ENCODE results near the gene TMEM59. TPM values are rescaled to one million over a fixed set of nuclear protein-coding genes. Genes with fewer than 3 reads are reported as not detected.

The TMEM59 gene
- total RNA-seq, 1 experiment from 2014 or later: 116 TPM

DNA sequence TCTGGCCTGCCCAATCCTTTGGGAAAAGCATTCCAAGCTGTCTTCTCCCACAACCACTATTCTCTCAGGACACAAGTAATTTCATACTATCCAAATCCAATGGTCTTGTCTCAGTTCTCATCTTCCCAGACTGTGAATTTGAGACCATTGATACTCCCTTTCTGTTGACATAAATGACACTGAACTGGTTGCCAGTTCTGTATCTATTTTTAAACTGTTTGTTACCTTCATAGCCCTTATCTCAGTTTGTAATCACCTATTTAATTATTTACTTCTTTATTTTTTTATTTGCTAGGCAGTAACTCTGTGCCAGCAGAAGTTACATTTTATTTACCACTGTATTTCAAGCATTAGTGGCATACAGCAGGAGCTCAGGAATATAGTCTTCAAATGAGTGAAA, 24.4 kb upstream of the TMEM59 start:
- H3K4me1 Mint-ChIP-seq (ENCODE audit: low read depth, unreplicated experiment): peaks cover 6% of the 10 kb centered on the region
- TF ChIP-seq, protein P1, sequence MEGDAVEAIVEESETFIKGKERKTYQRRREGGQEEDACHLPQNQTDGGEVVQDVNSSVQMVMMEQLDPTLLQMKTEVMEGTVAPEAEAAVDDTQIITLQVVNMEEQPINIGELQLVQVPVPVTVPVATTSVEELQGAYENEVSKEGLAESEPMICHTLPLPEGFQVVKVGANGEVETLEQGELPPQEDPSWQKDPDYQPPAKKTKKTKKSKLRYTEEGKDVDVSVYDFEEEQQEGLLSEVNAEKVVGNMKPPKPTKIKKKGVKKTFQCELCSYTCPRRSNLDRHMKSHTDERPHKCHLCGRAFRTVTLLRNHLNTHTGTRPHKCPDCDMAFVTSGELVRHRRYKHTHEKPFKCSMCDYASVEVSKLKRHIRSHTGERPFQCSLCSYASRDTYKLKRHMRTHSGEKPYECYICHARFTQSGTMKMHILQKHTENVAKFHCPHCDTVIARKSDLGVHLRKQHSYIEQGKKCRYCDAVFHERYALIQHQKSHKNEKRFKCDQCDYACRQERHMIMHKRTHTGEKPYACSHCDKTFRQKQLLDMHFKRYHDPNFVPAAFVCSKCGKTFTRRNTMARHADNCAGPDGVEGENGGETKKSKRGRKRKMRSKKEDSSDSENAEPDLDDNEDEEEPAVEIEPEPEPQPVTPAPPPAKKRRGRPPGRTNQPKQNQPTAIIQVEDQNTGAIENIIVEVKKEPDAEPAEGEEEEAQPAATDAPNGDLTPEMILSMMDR (IDR thresholded peaks at IDR 0.05; ENCODE audit: insufficient read depth in 1 of 2, low read depth in 1 of 2, low read length in 1 of 2, severe bottlenecking in 1 of 2, unreplicated experiment in 1 of 2): no peak
- Histone ChIP-seq H3K4me3 (ENCODE audit: low read depth, low read length) (no peak overlapping the region), H3K9me3 (no peaks in the 10 kb centered on the region), H3K27me3 (replicated peaks; ENCODE audit: control insufficient read depth, insufficient read depth, low read length) (no peaks in the 10 kb centered on the region), H3K4me1 (no peaks in the 10 kb centered on the region), H3K36me3 (ENCODE audit: control insufficient read depth, insufficient read depth, low read length) (no peaks in the 10 kb centered on the region)
- H3K27ac Mint-ChIP-seq (ENCODE audit: unreplicated experiment): no peak overlapping the region
- ChIA-PET POLR2A (no interaction called here), CTCF (no interaction called here)
- DNase-seq: no peak
- no peaks in the 10 kb centered on the region for H3K36me3 Mint-ChIP-seq (ENCODE audit: insufficient read depth, unreplicated experiment)
- no peaks in the 10 kb centered on the region for H3K9me3 Mint-ChIP-seq (ENCODE audit: unreplicated experiment)
- intact Hi-C loops (cut with micrococcal nuclease; ENCODE audit: unreplicated experiment): no loop called here
- no peak overlapping the region for H3K4me3 Mint-ChIP-seq (ENCODE audit: unreplicated experiment)
- no TSS peak for BruUV-seq (replicated peaks)
- H3K27me3 Mint-ChIP-seq (ENCODE audit: insufficient read depth, unreplicated experiment): no peaks in the 10 kb centered on the region

GRCh38 chr1:54070171-54070837, 17.3 kb upstream of the TMEM59 start:
- no peaks in the 10 kb centered on the region for H3K27me3 ChIP-seq (replicated peaks; ENCODE audit: control insufficient read depth, insufficient read depth, low read length)
- TF ChIP-seq, protein P1 (IDR thresholded peaks at IDR 0.05; ENCODE audit: insufficient read depth in 1 of 2, low read depth in 1 of 2, low read length in 1 of 2, severe bottlenecking in 1 of 2, unreplicated experiment in 1 of 2): peak in 1 of 2 experiments; percentile 72
- intact Hi-C loops (cut with micrococcal nuclease; ENCODE audit: unreplicated experiment): loop anchor here (1.0 kb wide), 1 partner anchor 419 kb away; no protein-coding TSS in a partner anchor
- no TSS peak for BruUV-seq (replicated peaks)
- H3K27ac Mint-ChIP-seq (ENCODE audit: unreplicated experiment): no peak overlapping the region
- H3K9me3 ChIP-seq: no peaks in the 10 kb centered on the region
- H3K4me1 ChIP-seq: no peaks in the 10 kb centered on the region
- H3K4me3 Mint-ChIP-seq (ENCODE audit: unreplicated experiment): no peak overlapping the region
- H3K27me3 Mint-ChIP-seq (ENCODE audit: insufficient read depth, unreplicated experiment): no peaks in the 10 kb centered on the region
- H3K4me1 Mint-ChIP-seq (ENCODE audit: low read depth, unreplicated experiment): peaks cover 7% of the 10 kb centered on the region
- no peaks in the 10 kb centered on the region for H3K36me3 ChIP-seq (ENCODE audit: control insufficient read depth, insufficient read depth, low read length)
- ChIA-PET CTCF (no interaction called here), POLR2A (no interaction called here)
- peak in 1 of 2 experiments; percentile 15 for DNase-seq
- peaks cover 9% of the 10 kb centered on the region for H3K9me3 Mint-ChIP-seq (ENCODE audit: unreplicated experiment)
- H3K4me3 ChIP-seq (ENCODE audit: low read depth, low read length): no peak overlapping the region
- H3K36me3 Mint-ChIP-seq (ENCODE audit: insufficient read depth, unreplicated experiment): no peaks in the 10 kb centered on the region

GRCh38 chr1:54069791-54070170, 16.8 kb upstream of the TMEM59 start:
- POLR2A ChIA-PET: no interaction called here
- no peaks in the 10 kb centered on the region for H3K27me3 Mint-ChIP-seq (ENCODE audit: insufficient read depth, unreplicated experiment)
- H3K4me1 ChIP-seq: no peaks in the 10 kb centered on the region
- no peaks in the 10 kb centered on the region for H3K9me3 ChIP-seq
- H3K4me1 Mint-ChIP-seq (ENCODE audit: low read depth, unreplicated experiment): peaks cover 7% of the 10 kb centered on the region
- H3K9me3 Mint-ChIP-seq (ENCODE audit: unreplicated experiment): peaks cover 9% of the 10 kb centered on the region
- no peaks in the 10 kb centered on the region for H3K36me3 ChIP-seq (ENCODE audit: control insufficient read depth, insufficient read depth, low read length)
- CTCF ChIA-PET: no interaction called here
- TF ChIP-seq, protein P1 (IDR thresholded peaks at IDR 0.05; ENCODE audit: insufficient read depth in 1 of 2, low read depth in 1 of 2, low read length in 1 of 2, severe bottlenecking in 1 of 2, unreplicated experiment in 1 of 2): no peak
- intact Hi-C loops (cut with micrococcal nuclease; ENCODE audit: unreplicated experiment): loop anchor here (1.0 kb wide), 1 partner anchor 420 kb away; no protein-coding TSS in a partner anchor
- no peaks in the 10 kb centered on the region for H3K36me3 Mint-ChIP-seq (ENCODE audit: insufficient read depth, unreplicated experiment)
- BruUV-seq (replicated peaks): no TSS peak
- no peak overlapping the region for H3K4me3 ChIP-seq (ENCODE audit: low read depth, low read length)
- H3K27me3 ChIP-seq (replicated peaks; ENCODE audit: control insufficient read depth, insufficient read depth, low read length): no peaks in the 10 kb centered on the region
- no peak overlapping the region for H3K27ac Mint-ChIP-seq (ENCODE audit: unreplicated experiment)
- no peak overlapping the region for H3K4me3 Mint-ChIP-seq (ENCODE audit: unreplicated experiment)
- DNase-seq: no peak
